ENCODE results near the gene PCBD1. TPM values are rescaled to one million over a fixed set of nuclear protein-coding genes. Genes with fewer than 3 reads are reported as not detected.

Gene PCBD1
- total and polyA plus RNA-seq, 2 experiments from 2014 or later, result 33.3 to 78.5 TPM

GRCh38 chr10:70917635-70918034 is 29.3 kb upstream of the PCBD1 start (continued):
- TF ChIP-seq ZNF462 (CRISPR knock-in tag; IDR thresholded peaks at IDR 0.05) (no peak), EZH2phosphoT487 (IDR thresholded peaks at IDR 0.05; ENCODE audit: unreplicated experiment) (no peak), CTCF (conservative IDR thresholded peaks at IDR 0.05; ENCODE audit: low read depth in 2 of 2) (no peak), NANOG (IDR thresholded peaks at IDR 0.05; ENCODE audit: borderline replicate concordance) (no peak), ZNF331 (CRISPR knock-in tag; IDR thresholded peaks at IDR 0.05; ENCODE audit: low read depth) (no peak), ETS1 (IDR thresholded peaks at IDR 0.05) (no peak), JUNB (IDR thresholded peaks at IDR 0.05; ENCODE audit: unreplicated experiment) (no peak)

Data from GM23338 (cell line).